ENCODE results near the gene ZNF837.
"Not testable (repeated sequence)": the region's sequence is repeated elsewhere in the genome, so short reads cannot be mapped to it uniquely, and the experiment has no call there.

The ZNF837 gene

GRCh38 chr19:58395979-58396627, 15.3 kb upstream of the ZNF837 start:
- DNase-seq (ENCODE audit: low read depth) = no peak

GRCh38 chr19:58395220-58395978, 14.6 kb upstream of the ZNF837 start, which contains the start of gene RNF225:
RNF225 (plus strand) TSS chr19:58395656; CDS start chr19:58396090, 434 bp downstream.
- DNase-seq (ENCODE audit: low read depth) = no peak

GRCh38 chr19:58394821-58395219, 14.0 kb upstream of the ZNF837 start:
- no peak for DNase-seq (ENCODE audit: low read depth)

GRCh38 chr19:58393725-58394033, 12.8 kb upstream of the ZNF837 start:
- no peak for DNase-seq (ENCODE audit: low read depth)

- no peak for DNase-seq (ENCODE audit: low read depth)
Measured at GRCh38 chr19:58392945-58393724, 12.3 kb upstream of the ZNF837 start.

- no peak for DNase-seq (ENCODE audit: low read depth)
Measured at GRCh38 chr19:58388175-58388526, 7.3 kb upstream of the ZNF837 start.

GRCh38 chr19:58387338-58388174, 6.7 kb upstream of the ZNF837 start:
- DNase-seq (ENCODE audit: low read depth) = no peak

GRCh38 chr19:58386576-58387337, 5.9 kb upstream of the ZNF837 start, which contains the start of gene RPS5:
RPS5 (plus strand) TSS chr19:58387269; CDS start chr19:58388138, 869 bp downstream.
- DNase-seq (ENCODE audit: low read depth) = peak; percentile 91

- DNase-seq (ENCODE audit: low read depth) = no peak
Measured at GRCh38 chr19:58385891-58386575, 5.2 kb upstream of the ZNF837 start.

GRCh38 chr19:58385313-58385890, 4.6 kb upstream of the ZNF837 start:
- no peak for DNase-seq (ENCODE audit: low read depth)

GRCh38 chr19:58382997-58383603, 2.3 kb upstream of the ZNF837 start:
- no peak for DNase-seq (ENCODE audit: low read depth)

GRCh38 chr19:58381460-58382212, 806 bp upstream of the ZNF837 start:
- DNase-seq (ENCODE audit: low read depth) = no peak

- no peak for DNase-seq (ENCODE audit: low read depth)
Measured at GRCh38 chr19:58380037-58380661, 681 bp downstream of the ZNF837 start.

GRCh38 chr19:58379246-58379645, 1.6 kb downstream of the ZNF837 start:
- DNase-seq (ENCODE audit: low read depth) = no peak

GRCh38 chr19:58376724-58377123, 4.1 kb downstream of the ZNF837 start:
- DNase-seq (ENCODE audit: low read depth) = not testable (repeated sequence)

- no peak for DNase-seq (ENCODE audit: low read depth)
Measured at GRCh38 chr19:58374200-58374599, 6.6 kb downstream of the ZNF837 start.

- no peak for DNase-seq (ENCODE audit: low read depth)
Measured at GRCh38 chr19:58372311-58373133, 8.3 kb downstream of the ZNF837 start.
